Activated T-cell treated with anti-CD3 and anti-CD28 coated beads for 24 hours (primary cell): ENCODE results near the gene LNPK.
"Not testable (repeated sequence)": the region's sequence is repeated elsewhere in the genome, so short reads cannot be mapped to it uniquely, and the experiment has no call there.

Experiments
- DNase-seq: peaks from one replicate; pipeline ENCODE4 v3.0.0-alpha.2; 2020; ENCODE audit warnings: low read depth

The LNPK gene

GRCh38 chr2:176001916-176002687 is at the start of gene LNPK:
LNPK (minus strand) TSS chr2:176002267; CDS start chr2:175995584, 6,683 bp downstream.
- peak; percentile 92 for DNase-seq

GRCh38 chr2:176039375-176039774 is 37.3 kb upstream of the LNPK start:
- DNase-seq, result no peak

- DNase-seq, result no peak
Observed at GRCh38 chr2:176038694-176039093, 36.6 kb upstream of the LNPK start.

- DNase-seq, result no peak
Observed at GRCh38 chr2:176035013-176035691, 33.1 kb upstream of the LNPK start.

- no peak for DNase-seq
Observed at GRCh38 chr2:176027806-176028205, 25.7 kb upstream of the LNPK start.

GRCh38 chr2:176025932-176026331 is 23.9 kb upstream of the LNPK start:
- no peak for DNase-seq

GRCh38 chr2:176024083-176024482 is 22.0 kb upstream of the LNPK start:
- DNase-seq, result no peak

GRCh38 chr2:176022048-176022447 is 20.0 kb upstream of the LNPK start:
- DNase-seq, result no peak

- no peak for DNase-seq
Observed at GRCh38 chr2:176020400-176020799, 18.3 kb upstream of the LNPK start.

GRCh38 chr2:176018708-176019107 is 16.6 kb upstream of the LNPK start:
- DNase-seq, result no peak

GRCh38 chr2:176009445-176009844 is 7.4 kb upstream of the LNPK start:
- no peak for DNase-seq

GRCh38 chr2:176004934-176005333 is 2.9 kb upstream of the LNPK start:
- no peak for DNase-seq

GRCh38 chr2:176003958-176004357 is 1.9 kb upstream of the LNPK start:
- no peak for DNase-seq

GRCh38 chr2:176002688-176003210 is 682 bp upstream of the LNPK start:
- no peak for DNase-seq

- peak; percentile 36 for DNase-seq
Observed at GRCh38 chr2:176001281-176001915, 669 bp downstream of the LNPK start.

GRCh38 chr2:175999283-175999819 is 2.7 kb downstream of the LNPK start:
- no peak for DNase-seq

GRCh38 chr2:175990099-175990498 is 12.0 kb downstream of the LNPK start:
- DNase-seq, result no peak

- DNase-seq, result not testable (repeated sequence)
Observed at GRCh38 chr2:175987126-175987525, 14.9 kb downstream of the LNPK start.

- no peak for DNase-seq
Observed at GRCh38 chr2:175984846-175985245, 17.2 kb downstream of the LNPK start.

- no peak for DNase-seq
Observed at GRCh38 chr2:175981551-175981950, 20.5 kb downstream of the LNPK start.

- DNase-seq, result no peak
Observed at GRCh38 chr2:175976391-175977157, 25.5 kb downstream of the LNPK start.

- no peak for DNase-seq
Observed at GRCh38 chr2:175973373-175973772, 28.7 kb downstream of the LNPK start.
